ENCODE results near the gene RSKR.

- TF ChIP-seq POLR2AphosphoS5 (IDR thresholded peaks at IDR 0.05; ENCODE audit: low read depth, low read length) (no peak), REST (IDR thresholded peaks at IDR 0.05; ENCODE audit: insufficient read depth in 1 of 2, low read depth in 2 of 2, low read length in 2 of 2) (no peak), TAF1 (IDR thresholded peaks at IDR 0.05; ENCODE audit: borderline replicate concordance, insufficient read depth, low read length) (no peak), SIN3A (IDR thresholded peaks at IDR 0.05; ENCODE audit: borderline replicate concordance, insufficient read depth, low read length) (no peak)
Observed at GRCh38 chr17:28623696-28624095, 9.7 kb upstream of the RSKR start.
